RWPE1 (cell line): Measurements from ENCODE around the gene TESK1.
"Not testable (repeated sequence)": the region's sequence is repeated elsewhere in the genome, so short reads cannot be mapped to it uniquely, and the experiment has no call there.

Source experiments
- CTCF ChIA-PET: fragments of 350-600 bp; sonication (Branson Sonifier 250); formaldehyde crosslinking; extraction: SDS; loops from one replicate; lab custom pipeline; 2021; lab: Yijun Ruan, JAX
- POLR2A ChIA-PET: fragments of 400-600 bp; formaldehyde crosslinking; extraction: SDS; loops from one replicate; lab custom pipeline; 2020; ENCODE audit warnings: antibody characterized with exemption; ENCODE audit not compliant: low non-redundant PET; lab: Yijun Ruan, JAX
- DNase-seq: peaks from one replicate; pipeline ENCODE4 v3.0.0; 2012; ENCODE audit warnings: low spot score
- H3K27ac ChIP-seq: fragments of 450-650 bp; 2 replicates; pipeline ENCODE4 v1.5.1; 2017
- TF ChIP-seq, protein P1 (sequence below): fragments of 450-650 bp; conservative IDR thresholded peaks from 2 replicates; pipeline ENCODE4 v1.5.1; 2017; ENCODE audit warnings: low read depth, mild to moderate bottlenecking

Gene TESK1

GRCh38 chr9:35606138-35606504 lies 1.1 kb downstream of the TESK1 start:
- CTCF ChIA-PET: no interaction called here

DNA sequence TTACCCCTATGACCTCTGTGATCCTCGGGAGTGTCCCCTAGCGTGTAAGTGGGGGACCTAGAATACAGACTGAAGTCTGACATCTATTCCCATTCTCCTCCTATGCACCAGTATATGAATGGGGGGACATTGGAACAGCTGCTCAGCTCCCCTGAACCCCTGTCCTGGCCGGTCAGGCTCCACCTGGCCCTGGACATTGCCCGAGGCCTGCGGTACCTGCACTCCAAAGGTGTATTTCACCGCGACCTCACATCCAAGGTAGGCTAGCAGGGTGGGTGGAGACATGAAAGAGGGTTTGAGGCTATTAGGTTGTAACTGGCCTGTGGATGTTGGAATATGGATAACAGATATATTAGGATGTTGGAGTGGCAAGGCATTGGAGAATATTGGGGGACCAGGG lies 1.7 kb downstream of the TESK1 start:
- ChIA-PET POLR2A (no interaction called here), CTCF (no interaction called here)
- H3K27ac ChIP-seq: no peak overlapping the region
- DNase-seq: no peak
- TF ChIP-seq, protein P1, sequence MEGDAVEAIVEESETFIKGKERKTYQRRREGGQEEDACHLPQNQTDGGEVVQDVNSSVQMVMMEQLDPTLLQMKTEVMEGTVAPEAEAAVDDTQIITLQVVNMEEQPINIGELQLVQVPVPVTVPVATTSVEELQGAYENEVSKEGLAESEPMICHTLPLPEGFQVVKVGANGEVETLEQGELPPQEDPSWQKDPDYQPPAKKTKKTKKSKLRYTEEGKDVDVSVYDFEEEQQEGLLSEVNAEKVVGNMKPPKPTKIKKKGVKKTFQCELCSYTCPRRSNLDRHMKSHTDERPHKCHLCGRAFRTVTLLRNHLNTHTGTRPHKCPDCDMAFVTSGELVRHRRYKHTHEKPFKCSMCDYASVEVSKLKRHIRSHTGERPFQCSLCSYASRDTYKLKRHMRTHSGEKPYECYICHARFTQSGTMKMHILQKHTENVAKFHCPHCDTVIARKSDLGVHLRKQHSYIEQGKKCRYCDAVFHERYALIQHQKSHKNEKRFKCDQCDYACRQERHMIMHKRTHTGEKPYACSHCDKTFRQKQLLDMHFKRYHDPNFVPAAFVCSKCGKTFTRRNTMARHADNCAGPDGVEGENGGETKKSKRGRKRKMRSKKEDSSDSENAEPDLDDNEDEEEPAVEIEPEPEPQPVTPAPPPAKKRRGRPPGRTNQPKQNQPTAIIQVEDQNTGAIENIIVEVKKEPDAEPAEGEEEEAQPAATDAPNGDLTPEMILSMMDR: no peak

More at GRCh38 chr9:35606138-35606504, 1.1 kb downstream of the TESK1 start:
- no peak for DNase-seq
- TF ChIP-seq, protein P1: no peak
- POLR2A ChIA-PET: no interaction called here
- peak overlapping the region; percentile 92 for H3K27ac ChIP-seq

- CTCF ChIA-PET: interaction anchor here (0.6 kb wide), 1 partner anchor 16 kb away, joined by 4 read pairs; no protein-coding TSS in a partner anchor
- DNase-seq: no peak
- H3K27ac ChIP-seq: no peak overlapping the region
- POLR2A ChIA-PET: no interaction called here
- TF ChIP-seq, protein P1: no peak
Observed at GRCh38 chr9:35608221-35608620, 3.2 kb downstream of the TESK1 start.

DNA sequence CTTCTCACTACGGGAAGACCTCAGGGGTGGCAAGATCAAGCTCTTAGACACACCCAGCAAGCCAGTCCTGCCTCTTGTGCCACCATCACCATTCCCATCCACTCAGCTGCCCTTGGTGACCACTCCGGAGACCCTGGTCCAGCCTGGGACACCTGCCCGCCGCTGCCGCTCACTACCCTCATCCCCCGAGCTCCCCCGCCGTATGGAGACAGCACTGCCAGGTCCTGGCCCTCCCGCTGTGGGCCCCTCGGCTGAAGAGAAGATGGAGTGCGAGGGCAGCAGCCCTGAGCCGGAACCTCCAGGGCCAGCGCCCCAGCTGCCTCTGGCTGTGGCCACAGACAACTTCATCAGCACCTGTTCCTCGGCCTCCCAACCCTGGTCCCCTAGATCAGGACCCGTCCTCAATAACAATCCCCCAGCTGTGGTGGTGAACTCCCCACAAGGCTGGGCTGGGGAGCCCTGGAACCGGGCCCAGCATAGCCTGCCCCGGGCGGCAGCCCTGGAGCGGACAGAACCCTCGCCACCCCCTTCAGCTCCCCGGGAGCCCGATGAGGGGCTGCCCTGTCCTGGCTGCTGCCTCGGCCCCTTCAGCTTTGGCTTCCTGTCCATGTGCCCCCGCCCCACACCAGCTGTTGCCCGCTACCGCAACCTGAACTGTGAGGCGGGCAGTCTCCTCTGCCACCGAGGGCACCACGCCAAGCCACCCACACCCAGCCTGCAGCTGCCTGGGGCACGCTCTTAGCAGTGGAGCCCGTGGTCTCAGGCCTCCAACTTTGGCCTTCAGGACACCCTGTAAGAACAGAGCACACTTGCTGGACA lies 4.1 kb downstream of the TESK1 start:
- CTCF ChIA-PET: interaction anchor here (0.6 to 1.2 kb wide), 2 partner anchors 15 to 87 kb away, joined by 3 to 4 read pairs; no protein-coding TSS in a partner anchor

GRCh38 chr9:35609820-35610163 lies 4.7 kb downstream of the TESK1 start:
- CTCF ChIA-PET: interaction anchor here (1.2 kb wide), 1 partner anchor 87 kb away, joined by 3 read pairs; no protein-coding TSS in a partner anchor
- DNase-seq: no peak
- H3K27ac ChIP-seq: peak overlapping the region; percentile 4; the same call in 1 of the 2 replicates
- TF ChIP-seq, protein P1: no peak
- POLR2A ChIA-PET: no interaction called here

More for the DNA sequence above, 4.1 kb downstream of the TESK1 start:
- DNase-seq: no peak
- POLR2A ChIA-PET: no interaction called here
- TF ChIP-seq, protein P1: no peak
- H3K27ac ChIP-seq: peak overlapping the region; percentile 4; the same call in 1 of the 2 replicates

DNA sequence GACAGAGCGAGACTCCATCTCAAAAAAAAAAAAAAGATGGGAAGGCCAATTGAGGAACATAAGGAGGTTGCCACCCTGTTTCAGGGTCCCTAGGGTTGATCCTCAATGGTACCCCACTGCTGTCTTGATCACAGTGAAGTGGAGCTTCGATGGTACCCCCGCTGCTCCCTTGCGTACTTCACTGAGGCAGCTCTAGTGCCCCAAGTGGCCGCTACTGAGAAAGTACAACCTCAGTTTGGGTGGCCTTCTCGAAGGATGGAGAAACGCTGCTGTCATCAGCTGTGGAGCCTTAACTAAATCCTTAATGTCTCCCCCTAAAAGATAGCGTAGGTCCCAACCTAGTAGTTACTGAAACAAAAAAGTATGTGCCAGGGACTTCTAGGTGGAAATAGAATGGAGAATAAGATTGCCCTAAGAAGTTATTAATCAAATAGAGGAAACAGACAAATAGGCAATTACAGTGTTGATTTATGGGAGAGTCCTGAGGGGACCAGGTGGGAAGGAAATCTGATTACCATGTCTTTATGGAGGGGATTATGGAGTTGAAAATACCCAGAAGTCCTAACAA lies 6.3 kb downstream of the TESK1 start:
- POLR2A ChIA-PET: no interaction called here
- DNase-seq: peak; percentile 18

DNA sequence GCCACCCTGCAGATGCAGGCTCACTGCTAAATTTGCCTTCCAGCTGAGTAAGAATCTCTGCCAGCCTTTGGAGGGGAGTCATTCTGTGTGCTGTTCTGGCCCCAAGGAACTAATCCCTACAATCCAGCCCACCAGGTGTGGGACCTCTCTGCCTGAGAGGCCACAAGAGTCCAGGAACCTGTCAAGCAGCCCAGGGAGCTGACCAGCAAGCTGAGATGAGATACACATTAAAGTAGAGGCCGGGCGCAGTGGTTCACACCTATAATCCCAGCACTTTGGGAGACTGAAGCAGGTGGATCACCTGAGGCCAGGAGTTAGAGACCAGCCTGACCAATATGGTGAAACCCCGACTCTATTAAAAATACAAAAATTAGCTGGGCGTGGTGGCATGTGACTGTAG lies 7.0 kb downstream of the TESK1 start:
- POLR2A ChIA-PET, DNase-seq, H3K27ac ChIP-seq: not testable (repeated sequence)
- CTCF ChIA-PET: interaction anchor here (0.7 to 0.9 kb wide), 2 partner anchors 85 to 92 kb away, joined by 3 read pairs; no protein-coding TSS in a partner anchor

More for the DNA sequence above, 6.3 kb downstream of the TESK1 start:
- H3K27ac ChIP-seq: no peak overlapping the region
- TF ChIP-seq, protein P1: peak; percentile 89
- CTCF ChIA-PET: interaction anchor here (0.6 to 1.1 kb wide), 8 partner anchors 8 to 346 kb away, joined by 3 to 12 read pairs (median 4); no protein-coding TSS in a partner anchor
